ENCODE data around the gene MORF4L2.

DNA sequence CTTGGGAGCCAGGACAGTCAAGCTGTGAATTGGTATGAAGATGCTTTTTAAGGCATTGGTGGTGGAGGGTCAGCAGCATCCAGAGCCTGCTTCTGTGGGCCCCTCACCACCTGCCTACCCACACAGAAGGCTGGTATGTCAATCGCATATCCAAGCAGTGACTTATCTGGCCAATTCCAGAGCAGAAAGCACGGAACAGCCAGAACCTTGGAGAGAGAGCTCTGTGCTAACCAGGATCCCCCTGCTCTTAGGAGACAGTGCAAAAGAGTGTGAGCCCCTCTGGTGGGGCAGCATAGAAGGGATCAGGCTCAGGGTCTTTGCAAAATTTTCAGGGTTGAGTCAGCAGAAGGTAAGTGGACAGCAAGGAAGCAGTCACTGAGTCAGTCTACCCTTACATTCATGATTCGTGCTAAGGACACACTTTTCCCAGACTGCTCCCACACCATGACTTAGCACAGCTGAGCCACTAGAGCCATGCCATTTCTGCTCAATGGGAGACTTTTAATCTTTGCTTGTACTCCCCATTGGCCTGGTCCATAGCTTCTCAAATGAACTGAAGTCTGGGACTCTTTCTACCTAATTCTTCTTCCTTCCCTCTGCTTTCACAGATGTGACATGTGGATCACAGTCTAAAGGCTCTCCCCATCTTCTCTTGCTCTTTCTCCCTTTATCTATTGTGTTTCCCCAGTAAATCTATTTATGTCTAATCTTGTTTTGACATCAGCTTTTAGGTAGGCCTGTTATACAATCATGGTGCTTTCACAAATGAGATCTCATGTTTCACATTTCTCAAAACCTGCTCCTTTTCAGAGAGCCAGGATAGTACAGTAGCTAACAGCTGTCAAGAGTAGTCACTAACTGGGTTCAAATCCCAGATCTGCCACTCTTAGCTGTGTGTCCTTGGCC lies 20.0 kb downstream of the MORF4L2 start:
- TF ChIP-seq, protein P1, sequence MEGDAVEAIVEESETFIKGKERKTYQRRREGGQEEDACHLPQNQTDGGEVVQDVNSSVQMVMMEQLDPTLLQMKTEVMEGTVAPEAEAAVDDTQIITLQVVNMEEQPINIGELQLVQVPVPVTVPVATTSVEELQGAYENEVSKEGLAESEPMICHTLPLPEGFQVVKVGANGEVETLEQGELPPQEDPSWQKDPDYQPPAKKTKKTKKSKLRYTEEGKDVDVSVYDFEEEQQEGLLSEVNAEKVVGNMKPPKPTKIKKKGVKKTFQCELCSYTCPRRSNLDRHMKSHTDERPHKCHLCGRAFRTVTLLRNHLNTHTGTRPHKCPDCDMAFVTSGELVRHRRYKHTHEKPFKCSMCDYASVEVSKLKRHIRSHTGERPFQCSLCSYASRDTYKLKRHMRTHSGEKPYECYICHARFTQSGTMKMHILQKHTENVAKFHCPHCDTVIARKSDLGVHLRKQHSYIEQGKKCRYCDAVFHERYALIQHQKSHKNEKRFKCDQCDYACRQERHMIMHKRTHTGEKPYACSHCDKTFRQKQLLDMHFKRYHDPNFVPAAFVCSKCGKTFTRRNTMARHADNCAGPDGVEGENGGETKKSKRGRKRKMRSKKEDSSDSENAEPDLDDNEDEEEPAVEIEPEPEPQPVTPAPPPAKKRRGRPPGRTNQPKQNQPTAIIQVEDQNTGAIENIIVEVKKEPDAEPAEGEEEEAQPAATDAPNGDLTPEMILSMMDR (IDR thresholded peaks at IDR 0.05), result no peak
- TF ChIP-seq EZH2 (IDR thresholded peaks at IDR 0.05) (no peak), EZH2phosphoT487 (IDR thresholded peaks at IDR 0.05) (no peak)

Data from neural progenitor cell (in vitro differentiated cells).